HG02852 (cell line): Measurements from ENCODE around the gene BPIFA3.

Experiments
- ATAC-seq: cut with Tn5 transposase; IDR thresholded peaks from one replicate; pipeline ENCODE4 v1.9.1; 2021; ENCODE audit warnings: mild to moderate bottlenecking, moderate library complexity; ENCODE audit not compliant: unreplicated experiment

Gene BPIFA3

DNA sequence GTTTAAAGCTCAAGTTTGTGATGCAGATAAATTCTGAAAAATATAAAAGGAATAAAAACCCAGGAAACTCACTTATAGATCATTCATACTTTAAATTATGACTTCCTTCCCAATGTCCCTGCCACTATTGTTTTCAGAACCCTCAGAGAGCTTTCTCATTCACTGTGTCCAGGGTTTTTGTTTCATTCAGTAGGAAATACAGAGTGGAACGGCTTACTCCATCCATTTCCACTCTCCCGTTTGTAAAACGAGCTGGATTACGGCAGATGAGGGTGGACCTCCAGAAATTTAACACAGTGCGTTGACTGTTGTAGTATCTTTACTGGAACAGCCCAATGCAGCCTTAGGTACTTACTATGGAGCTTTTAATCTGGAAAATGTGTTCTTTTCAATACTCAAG lies 42.2 kb downstream of the BPIFA3 start:
- ATAC-seq: no peak

DNA sequence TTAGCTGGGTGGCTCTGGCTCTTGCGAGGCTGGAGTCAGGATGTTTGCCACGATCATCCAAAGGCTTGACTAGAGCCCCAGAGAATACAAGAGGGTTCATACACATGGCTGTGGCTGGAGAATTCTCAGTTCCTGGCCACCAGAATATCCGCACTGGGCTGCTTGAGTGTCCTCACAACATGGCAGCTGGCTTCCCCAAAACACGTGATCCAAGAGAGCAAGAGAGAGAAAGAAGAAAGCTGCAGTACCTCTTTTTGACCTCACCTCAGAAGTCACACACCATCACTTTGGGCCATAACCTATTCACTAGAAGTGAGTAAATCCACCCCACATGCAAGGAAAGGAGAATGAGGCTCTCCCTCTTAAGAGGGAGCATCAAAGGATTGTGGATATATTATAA lies 44.3 kb downstream of the BPIFA3 start:
- no peak for ATAC-seq

- ATAC-seq: no peak
These were observed 45.5 kb downstream of the BPIFA3 start for GRCh38 chr20:33262658-33263065.

- ATAC-seq: no peak
These were observed 46.6 kb downstream of the BPIFA3 start for GRCh38 chr20:33263784-33264183.

GRCh38 chr20:33267701-33268100 lies 50.5 kb downstream of the BPIFA3 start:
- no peak for ATAC-seq

- no peak for ATAC-seq
These were observed 55.2 kb downstream of the BPIFA3 start for GRCh38 chr20:33272155-33272873.

DNA sequence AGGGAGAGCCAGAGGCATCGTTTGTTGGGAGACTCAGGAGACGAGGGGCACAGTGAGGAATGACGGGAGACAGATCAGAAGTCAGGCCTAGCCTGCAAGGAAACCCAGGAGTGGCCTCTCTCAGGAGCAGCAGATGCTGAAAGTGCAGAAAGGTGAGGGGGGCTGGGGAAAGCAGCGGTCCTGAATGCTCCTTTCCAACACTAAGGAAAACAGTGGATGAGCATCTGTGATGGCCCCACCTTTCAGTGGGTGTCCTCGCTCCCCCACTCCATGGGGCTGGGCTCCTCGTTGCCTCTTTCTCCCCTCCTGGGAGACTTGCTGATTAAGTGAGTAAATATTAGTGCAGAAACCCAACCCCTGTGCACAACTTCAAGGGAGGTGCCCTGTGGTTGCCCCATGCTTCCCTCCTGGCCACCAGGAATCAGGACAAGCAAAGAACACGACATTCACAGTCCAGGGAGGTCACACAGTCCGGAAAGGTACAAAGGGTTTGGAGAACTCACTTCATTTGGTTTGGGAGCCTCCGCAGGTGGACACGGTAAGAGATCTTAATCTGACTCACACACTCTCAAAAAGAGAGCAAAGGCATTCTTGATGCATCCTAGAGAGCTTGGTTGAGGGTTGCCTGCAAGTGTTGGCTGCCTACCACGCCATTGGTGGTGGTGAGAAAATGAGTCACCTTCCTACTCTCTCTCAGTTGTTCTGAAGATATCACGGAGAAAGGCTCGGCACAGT lies 56.1 kb downstream of the BPIFA3 start:
- ATAC-seq: no peak

- no peak for ATAC-seq
These were observed 58.1 kb downstream of the BPIFA3 start for GRCh38 chr20:33275215-33275614.

DNA sequence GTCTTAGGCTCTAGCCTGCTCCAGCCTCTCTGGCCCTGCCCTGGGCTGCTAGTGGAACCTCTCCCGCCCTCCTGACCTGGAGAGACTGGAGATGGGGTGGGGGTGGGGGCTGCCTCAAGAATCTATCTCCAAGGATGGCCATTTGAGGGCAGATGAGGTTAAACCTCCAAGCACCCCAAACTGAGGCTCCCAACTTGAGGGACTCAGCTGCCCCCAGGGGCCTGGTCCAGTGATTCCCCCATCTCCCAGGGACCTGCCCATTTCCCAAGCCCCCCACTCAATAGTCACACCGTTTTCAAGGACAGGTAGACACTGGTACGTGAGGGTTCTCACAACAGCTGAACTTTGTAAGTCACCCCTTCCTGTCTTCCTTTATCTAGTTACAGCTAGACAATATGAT lies 58.7 kb downstream of the BPIFA3 start:
- no peak for ATAC-seq

GRCh38 chr20:33276303-33277113 lies 59.4 kb downstream of the BPIFA3 start:
- ATAC-seq: no peak
